ENCODE results near the gene C1QL4. TPM values are rescaled to one million over a fixed set of nuclear protein-coding genes. Genes with fewer than 3 reads are reported as not detected.

Gene C1QL4
- total and polyA plus RNA-seq, 9 of the 15 experiments (the other 6 are each of a cell fraction or from before 2014, with no cell fraction given) = 0.08 to 2.1 (median 0.31) TPM

GRCh38 chr12:49305762-49306510, 31.1 kb downstream of the C1QL4 start (continued):
- TF ChIP-seq ZFP30 (CRISPR knock-in tag; IDR thresholded peaks at IDR 0.05; ENCODE audit: borderline replicate concordance) (no peak), THRB (CRISPR knock-in tag; conservative IDR thresholded peaks at IDR 0.05) (no peak), BDP1 (IDR thresholded peaks at IDR 0.05; ENCODE audit: insufficient read depth, insufficient read length) (no peak), CBFA2T3 (IDR thresholded peaks at IDR 0.05) (no peak), HOXB6 (CRISPR knock-in tag; IDR thresholded peaks at IDR 0.05; ENCODE audit: borderline replicate concordance) (no peak), NFE2 (IDR thresholded peaks at IDR 0.05; ENCODE audit: low read depth) (0 out of 2 replicates have a peak, but pooled peaks have one; percentile 39), CHAMP1 (IDR thresholded peaks at IDR 0.05) (no peak), SLC30A9 (CRISPR knock-in tag; IDR thresholded peaks at IDR 0.05) (no peak), ZBTB17 (CRISPR knock-in tag; IDR thresholded peaks at IDR 0.05) (no peak), STAG1 (CRISPR knock-in tag; IDR thresholded peaks at IDR 0.05; ENCODE audit: borderline replicate concordance) (no peak), EHMT2 (IDR thresholded peaks at IDR 0.05) (no peak), ERF (CRISPR knock-in tag; IDR thresholded peaks at IDR 0.05) (no peak), TCF3 (CRISPR knock-in tag; IDR thresholded peaks at IDR 0.05) (no peak), C11orf30 (IDR thresholded peaks at IDR 0.05; ENCODE audit: low read depth) (peak; percentile 50), CXXC5 (CRISPR knock-in tag; IDR thresholded peaks at IDR 0.05) (0 out of 2 replicates have a peak, but pooled peaks have one; percentile 28), ZNF239 (CRISPR knock-in tag; IDR thresholded peaks at IDR 0.05) (no peak), POLR2H (tag; IDR thresholded peaks at IDR 0.05; ENCODE audit: low read depth) (no peak), NCOA4 (IDR thresholded peaks at IDR 0.05; ENCODE audit: partially characterized antibody) (no peak), HDAC2 (IDR thresholded peaks at IDR 0.05) (no peak), ZNF263 (CRISPR knock-in tag; IDR thresholded peaks at IDR 0.05; ENCODE audit: borderline replicate concordance) (no peak), ZNF23 (CRISPR knock-in tag; IDR thresholded peaks at IDR 0.05) (no peak), ZNF354B (CRISPR knock-in tag; IDR thresholded peaks at IDR 0.05) (no peak), XRCC3 (IDR thresholded peaks at IDR 0.05) (no peak), FOXK2 (conservative IDR thresholded peaks at IDR 0.05 in 1 of 2, IDR thresholded peaks at IDR 0.05 in 1 of 2; ENCODE audit: low read depth in 2 of 2) (no peak)
- TF ChIP-seq, protein P1, sequence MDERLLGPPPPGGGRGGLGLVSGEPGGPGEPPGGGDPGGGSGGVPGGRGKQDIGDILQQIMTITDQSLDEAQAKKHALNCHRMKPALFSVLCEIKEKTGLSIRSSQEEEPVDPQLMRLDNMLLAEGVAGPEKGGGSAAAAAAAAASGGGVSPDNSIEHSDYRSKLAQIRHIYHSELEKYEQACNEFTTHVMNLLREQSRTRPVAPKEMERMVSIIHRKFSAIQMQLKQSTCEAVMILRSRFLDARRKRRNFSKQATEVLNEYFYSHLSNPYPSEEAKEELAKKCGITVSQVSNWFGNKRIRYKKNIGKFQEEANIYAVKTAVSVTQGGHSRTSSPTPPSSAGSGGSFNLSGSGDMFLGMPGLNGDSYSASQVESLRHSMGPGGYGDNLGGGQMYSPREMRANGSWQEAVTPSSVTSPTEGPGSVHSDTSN (CRISPR knock-in tag; IDR thresholded peaks at IDR 0.05; ENCODE audit: low read depth) = no peak
- TF ChIP-seq, protein P1 (tag; conservative IDR thresholded peaks at IDR 0.05; ENCODE audit: low read depth) = no peak

All from K562 (cell line).